ENCODE results near the gene TPCN2. TPM values are rescaled to one million over a fixed set of nuclear protein-coding genes. Genes with fewer than 3 reads are reported as not detected.
A peak's percentile ranks its signal among the peaks of the same experiment; 100 is the strongest.

The TPCN2 gene
- total RNA-seq, 6 donors from 2014 or later: 12.5 to 61.8 (median 18.8) TPM

DNA sequence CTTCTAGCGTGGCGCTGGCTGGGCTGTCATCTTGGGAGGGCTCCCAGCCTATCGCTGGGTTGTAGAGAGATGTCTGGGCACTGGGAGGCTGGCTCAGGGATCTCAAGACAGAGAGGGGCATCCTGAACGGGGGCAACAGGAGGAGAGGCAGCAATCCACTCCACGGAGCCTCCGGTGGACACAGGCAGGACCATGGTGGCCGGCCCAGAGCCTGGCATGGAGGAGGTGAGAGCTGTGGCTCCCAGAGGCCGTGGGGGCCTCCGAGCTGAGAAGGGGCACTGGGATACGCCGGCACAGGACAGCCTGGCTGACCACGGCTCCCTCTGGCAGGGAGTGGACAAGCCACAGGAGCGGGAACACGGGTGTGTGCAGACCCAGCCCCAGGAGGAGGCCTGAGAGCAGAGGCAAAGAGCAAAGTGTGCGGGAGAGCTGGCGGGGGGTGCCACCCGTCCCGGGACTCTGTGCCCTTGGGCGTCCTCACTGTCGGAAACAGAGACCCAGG lies 44.8 kb upstream of the TPCN2 start:
- Histone ChIP-seq H3K4me1 (peaks cover 5 to 16% (median 8%) of the 10 kb centered on the region in 4 donors), H3K27ac (no peak overlapping the region)
- DNase-seq: no peak

DNA sequence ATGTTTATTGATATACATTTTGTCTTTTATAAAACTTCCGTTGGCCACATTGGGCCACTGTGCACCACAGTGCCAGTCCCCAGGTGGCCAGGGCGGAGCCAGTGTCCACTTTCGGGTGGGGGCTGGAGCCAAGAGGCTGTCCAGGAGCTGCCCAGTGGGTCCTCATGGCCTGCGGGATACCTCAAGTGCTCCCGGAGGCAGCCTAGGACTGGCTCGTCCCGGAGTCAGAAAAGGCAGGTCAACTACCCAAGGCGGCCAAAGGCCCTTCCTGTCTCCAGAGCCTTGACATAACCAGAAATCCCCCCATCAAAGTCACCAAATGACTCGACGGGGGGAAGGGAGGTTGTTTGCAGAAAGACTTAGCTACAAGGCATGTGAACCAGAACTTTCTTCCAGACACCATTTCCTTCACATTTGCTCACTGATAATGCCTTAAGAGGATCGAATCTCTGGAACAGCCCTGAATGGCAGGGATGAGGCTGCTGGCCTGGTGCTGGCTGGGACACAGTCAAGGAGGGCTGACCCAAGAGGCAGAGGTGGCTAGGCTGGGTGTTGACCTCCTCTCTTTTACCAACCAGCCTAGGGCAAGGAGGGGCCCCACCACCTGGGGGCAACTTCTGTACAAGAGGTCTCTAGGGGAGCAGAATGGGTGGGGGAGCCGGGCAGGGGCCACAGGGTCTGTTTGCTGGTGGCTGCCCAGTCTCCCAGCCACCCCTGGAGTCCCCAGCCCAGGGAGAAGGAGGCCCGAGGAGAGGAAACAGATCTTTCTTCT lies 44.1 kb upstream of the TPCN2 start:
- ATAC-seq (ENCODE audit: low FRiP score in 2 of 2) (no peak), DNase-seq (no peak)
- H3K27me3 ChIP-seq: no peaks in the 10 kb centered on the region
- TF ChIP-seq POLR2AphosphoS5 (IDR thresholded peaks at IDR 0.05): no peak
- no peak for TF ChIP-seq POLR2A (IDR thresholded peaks at IDR 0.05)
- no peak for TF ChIP-seq EP300 (IDR thresholded peaks at IDR 0.05)
- TF ChIP-seq, protein P1, sequence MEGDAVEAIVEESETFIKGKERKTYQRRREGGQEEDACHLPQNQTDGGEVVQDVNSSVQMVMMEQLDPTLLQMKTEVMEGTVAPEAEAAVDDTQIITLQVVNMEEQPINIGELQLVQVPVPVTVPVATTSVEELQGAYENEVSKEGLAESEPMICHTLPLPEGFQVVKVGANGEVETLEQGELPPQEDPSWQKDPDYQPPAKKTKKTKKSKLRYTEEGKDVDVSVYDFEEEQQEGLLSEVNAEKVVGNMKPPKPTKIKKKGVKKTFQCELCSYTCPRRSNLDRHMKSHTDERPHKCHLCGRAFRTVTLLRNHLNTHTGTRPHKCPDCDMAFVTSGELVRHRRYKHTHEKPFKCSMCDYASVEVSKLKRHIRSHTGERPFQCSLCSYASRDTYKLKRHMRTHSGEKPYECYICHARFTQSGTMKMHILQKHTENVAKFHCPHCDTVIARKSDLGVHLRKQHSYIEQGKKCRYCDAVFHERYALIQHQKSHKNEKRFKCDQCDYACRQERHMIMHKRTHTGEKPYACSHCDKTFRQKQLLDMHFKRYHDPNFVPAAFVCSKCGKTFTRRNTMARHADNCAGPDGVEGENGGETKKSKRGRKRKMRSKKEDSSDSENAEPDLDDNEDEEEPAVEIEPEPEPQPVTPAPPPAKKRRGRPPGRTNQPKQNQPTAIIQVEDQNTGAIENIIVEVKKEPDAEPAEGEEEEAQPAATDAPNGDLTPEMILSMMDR (IDR thresholded peaks at IDR 0.05): no peak
- H3K9me3 ChIP-seq: no peaks in the 10 kb centered on the region
- peaks cover 8 to 20% (median 10%) of the 10 kb centered on the region in 4 donors for H3K4me1 ChIP-seq
- 85 to 87% methylated on average over 5 to 13 of the region's 13 CpGs for WGBS, 2 donors
- H3K27ac ChIP-seq: peak overlapping the region in 1 of 4 donors; percentile 18
- H3K36me3 ChIP-seq: peaks cover 0 to 9% (median 0%) of the 10 kb centered on the region in 4 donors
- H3K4me3 ChIP-seq: no peak overlapping the region

More for the DNA sequence above, 44.8 kb upstream of the TPCN2 start:
- Histone ChIP-seq H3K4me3 (no peak overlapping the region), H3K9me3 (no peaks in the 10 kb centered on the region), H3K36me3 (peaks cover 0 to 9% (median 0%) of the 10 kb centered on the region in 4 donors), H3K27me3 (no peaks in the 10 kb centered on the region)
- 89 to 92% methylated on average over 9 to 19 of the region's 20 CpGs for WGBS, 2 donors
- ATAC-seq (ENCODE audit: low FRiP score in 2 of 2): no peak
- no peak for TF ChIP-seq EP300 (IDR thresholded peaks at IDR 0.05)
- TF ChIP-seq POLR2A (IDR thresholded peaks at IDR 0.05): no peak

DNA sequence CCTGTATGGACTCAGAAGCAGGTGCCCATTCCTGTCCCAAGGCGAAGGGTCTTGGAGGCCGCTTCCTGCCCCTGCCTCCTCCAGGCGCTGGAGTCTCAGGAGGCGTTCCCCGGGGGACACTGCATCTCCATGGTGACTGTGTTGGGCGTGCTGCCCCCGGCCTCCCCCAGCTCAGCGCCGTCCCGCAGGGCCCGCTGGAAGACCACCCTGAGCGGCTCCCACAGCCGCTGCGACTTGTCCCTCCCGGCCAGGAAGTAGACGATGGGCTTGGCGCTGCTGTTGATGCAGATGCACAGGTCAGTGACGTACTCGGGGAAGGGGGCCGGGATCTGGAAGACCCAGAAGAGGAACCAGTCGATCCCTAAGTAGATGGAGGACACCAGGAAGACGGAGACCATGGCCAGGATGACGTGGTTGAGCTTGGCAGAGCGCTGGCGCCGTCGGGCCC lies 43.5 kb upstream of the TPCN2 start:
- H3K27ac ChIP-seq: no peak overlapping the region
- 89 to 91% methylated on average over 13 to 21 of the region's 27 CpGs for WGBS, 2 donors
- ATAC-seq (ENCODE audit: low FRiP score in 2 of 2): no peak

DNA sequence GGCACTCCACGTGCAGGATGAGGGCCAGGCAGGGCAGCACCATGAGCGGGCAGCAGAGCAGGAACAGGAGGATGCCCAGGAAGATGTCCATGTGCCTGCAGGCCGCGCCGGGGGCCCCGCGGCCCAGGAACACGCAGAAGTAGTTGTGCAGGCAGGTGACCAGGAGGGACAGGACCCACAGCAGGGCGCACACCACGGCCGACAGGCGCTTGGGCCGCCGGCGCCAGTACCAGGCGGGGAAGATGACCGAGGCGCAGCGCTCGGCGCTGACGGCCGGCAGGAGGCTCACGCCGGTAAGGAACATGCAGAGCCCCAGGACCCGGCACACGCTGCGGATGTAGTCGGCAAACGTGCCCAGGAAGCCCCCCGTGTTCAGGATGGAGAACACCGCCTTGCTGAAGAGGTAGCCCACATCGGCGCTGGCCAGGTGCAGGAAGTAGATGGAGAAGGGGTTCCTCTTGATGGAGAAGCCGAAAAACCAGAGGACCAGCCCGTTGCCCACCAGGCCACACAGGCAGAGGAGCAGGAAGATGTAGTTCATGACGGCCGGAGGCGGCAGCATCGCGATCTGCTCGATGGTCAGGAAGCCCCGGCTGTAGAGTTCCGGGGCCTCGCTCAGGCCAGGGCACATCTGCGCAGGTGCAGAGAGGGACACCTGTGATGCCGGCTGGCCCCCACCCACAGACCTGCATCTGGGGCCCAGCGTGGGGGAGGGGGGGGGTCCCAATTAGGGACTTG lies 42.9 kb upstream of the TPCN2 start:
- H3K4me1 ChIP-seq: peaks cover 12 to 22% (median 18%) of the 10 kb centered on the region in 4 donors
- TF ChIP-seq POLR2AphosphoS5 (IDR thresholded peaks at IDR 0.05): no peak
- no peak overlapping the region for H3K4me3 ChIP-seq
- peaks cover 0 to 2% (median under 1%) of the 10 kb centered on the region in 4 donors for H3K27me3 ChIP-seq
- H3K36me3 ChIP-seq: peaks cover 0 to 9% (median 0%) of the 10 kb centered on the region in 4 donors
- H3K27ac ChIP-seq: no peak overlapping the region
- peak; percentile 16 to 83 for DNase-seq
- H3K9me3 ChIP-seq: no peaks in the 10 kb centered on the region
- WGBS, 2 donors: 89 to 90% methylated on average over 27 to 37 of the region's 48 CpGs
- no peak for ATAC-seq (ENCODE audit: low FRiP score in 2 of 2)

More for the DNA sequence above, 43.5 kb upstream of the TPCN2 start:
- no peaks in the 10 kb centered on the region for H3K27me3 ChIP-seq
- H3K9me3 ChIP-seq: no peaks in the 10 kb centered on the region
- peaks cover 11 to 22% (median 13%) of the 10 kb centered on the region in 4 donors for H3K4me1 ChIP-seq
- TF ChIP-seq EP300 (IDR thresholded peaks at IDR 0.05): no peak
- TF ChIP-seq POLR2AphosphoS5 (IDR thresholded peaks at IDR 0.05): no peak
- no peak for TF ChIP-seq POLR2A (IDR thresholded peaks at IDR 0.05)
- TF ChIP-seq, protein P1 (IDR thresholded peaks at IDR 0.05): no peak
- DNase-seq: peak in 1 of 2 donors; percentile 68
- no peak overlapping the region for H3K4me3 ChIP-seq
- H3K36me3 ChIP-seq: peaks cover 0 to 9% (median 0%) of the 10 kb centered on the region in 4 donors

DNA sequence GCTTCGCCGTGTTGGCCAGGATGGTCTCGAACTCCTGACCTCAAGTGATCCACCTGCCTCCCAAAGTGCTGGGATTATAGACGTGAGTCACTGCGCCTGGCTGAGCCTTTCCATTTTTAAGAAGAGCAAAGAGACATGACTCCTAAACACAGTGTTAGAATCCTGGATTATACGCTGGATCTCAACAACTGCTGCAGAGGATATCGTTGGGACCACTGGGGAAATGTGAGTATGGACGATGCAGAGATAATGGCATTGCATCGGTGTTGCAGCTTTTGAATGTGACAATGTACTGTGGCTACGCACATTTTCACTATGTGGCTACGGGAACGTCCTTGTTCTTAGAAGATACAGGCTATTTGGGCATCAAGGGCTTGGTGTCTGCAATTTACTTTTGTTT lies 41.9 kb upstream of the TPCN2 start:
- peaks cover 12 to 28% (median 19%) of the 10 kb centered on the region in 4 donors for H3K4me1 ChIP-seq

More for the DNA sequence above, 41.9 kb upstream of the TPCN2 start:
- TF ChIP-seq POLR2AphosphoS5 (IDR thresholded peaks at IDR 0.05) (no peak), EP300 (IDR thresholded peaks at IDR 0.05) (no peak), POLR2A (IDR thresholded peaks at IDR 0.05) (no peak)
- TF ChIP-seq, protein P1 (IDR thresholded peaks at IDR 0.05): no peak
- H3K9me3 ChIP-seq: no peaks in the 10 kb centered on the region
- peaks cover 0 to 9% (median 0%) of the 10 kb centered on the region in 4 donors for H3K36me3 ChIP-seq
- ATAC-seq (ENCODE audit: low FRiP score in 2 of 2) (no peak), DNase-seq (no peak)
- H3K27me3 ChIP-seq: peaks cover 0 to 7% (median 5%) of the 10 kb centered on the region in 4 donors
- H3K27ac ChIP-seq: no peak overlapping the region
- no peak overlapping the region for H3K4me3 ChIP-seq
- WGBS, 2 donors: 80 to 89% methylated on average over 12 of the region's 12 CpGs

All from upper lobe of left lung (tissue), 6 donors.